KOPT-K1 (cell line): ENCODE data around the gene DNAI1.

Source experiments
- H3K27ac ChIP-seq: fragments of 200-600 bp; sonication (generic); 2 replicates; pipeline ENCODE4 v1.5.1; 2016; ENCODE audit warnings: antibody characterized with exemption, mild to moderate bottlenecking, low read depth, low read length; ENCODE audit not compliant: poor library complexity, severe bottlenecking
- H3K36me3 ChIP-seq: fragments of 200-600 bp; sonication (generic); 2 replicates; pipeline ENCODE4 v1.5.1; 2017; ENCODE audit warnings: antibody characterized with exemption, mild to moderate bottlenecking, low read length, moderate library complexity; ENCODE audit not compliant: insufficient read depth
- H3K9me3 ChIP-seq: fragments of 200-600 bp; sonication (generic); 2 replicates; pipeline ENCODE4 v1.5.1; 2017; ENCODE audit warnings: antibody characterized with exemption, low read length, mild to moderate bottlenecking; ENCODE audit not compliant: insufficient read depth, poor library complexity, severe bottlenecking

Gene DNAI1

DNA sequence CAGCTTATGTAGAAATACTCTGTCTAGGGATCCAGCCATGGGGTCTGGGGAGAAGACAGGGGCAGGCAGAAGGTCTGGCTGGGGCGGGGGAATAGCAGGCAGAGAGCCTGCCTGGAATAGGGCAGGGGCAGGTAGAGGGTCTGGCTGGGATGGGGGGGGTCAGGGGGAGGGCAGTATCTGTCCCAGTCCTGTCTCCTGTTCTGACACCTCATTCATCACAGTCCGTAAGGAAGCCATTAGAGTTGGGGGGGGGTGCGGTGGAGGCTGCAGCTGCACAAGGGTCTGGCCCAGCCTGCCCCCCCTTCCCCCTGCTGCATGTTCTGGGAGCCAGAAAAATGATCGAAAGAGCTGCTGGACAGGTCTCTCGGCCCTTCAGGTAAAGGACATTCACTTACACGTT, 98.3 kb downstream of the DNAI1 start:
- peaks cover 1% of the 10 kb centered on the region for H3K9me3 ChIP-seq
- no peaks in the 10 kb centered on the region for H3K36me3 ChIP-seq
- no peak overlapping the region for H3K27ac ChIP-seq

DNA sequence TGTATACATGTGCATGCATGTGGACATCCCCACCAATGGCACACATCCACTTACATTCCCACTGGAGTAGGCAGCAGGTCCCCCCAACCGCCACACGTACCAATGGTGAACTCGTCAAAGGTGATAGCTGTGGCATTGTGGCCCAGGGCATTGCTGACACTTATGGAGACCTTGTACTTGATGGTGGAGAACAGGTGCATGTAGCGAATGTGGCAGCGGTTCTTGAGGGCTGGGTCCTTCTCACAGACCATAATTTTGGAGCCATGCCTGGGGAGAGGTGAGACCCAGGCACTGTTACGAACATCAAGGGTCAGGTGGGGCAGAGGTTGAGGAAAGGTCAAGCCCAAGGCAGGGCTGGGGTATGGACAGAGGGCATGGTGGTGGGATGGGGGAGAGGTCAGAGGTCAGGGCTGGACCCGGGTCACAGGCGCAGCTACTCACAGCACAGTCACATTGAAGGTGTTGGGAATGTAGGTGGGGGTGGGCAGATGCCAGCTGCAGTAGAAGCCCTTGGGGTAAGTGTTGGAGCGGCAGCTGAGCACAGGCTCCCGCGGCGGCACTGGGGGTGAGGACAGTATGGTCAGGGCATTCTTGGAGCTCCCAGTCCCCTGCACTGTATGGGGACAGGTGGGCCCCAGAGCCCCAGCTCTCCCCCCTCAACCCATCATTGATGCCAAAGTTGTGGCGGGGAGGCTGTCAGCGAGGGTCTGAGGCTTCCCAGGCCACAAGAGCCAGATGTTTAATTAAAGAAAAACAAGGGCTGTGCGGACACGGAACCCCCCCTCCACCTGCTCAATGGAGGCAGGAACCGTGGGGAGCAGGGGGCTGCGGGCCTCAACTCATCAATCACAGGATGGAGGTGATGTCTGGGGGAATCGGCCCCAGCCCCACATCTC, 99.1 kb downstream of the DNAI1 start:
- Histone ChIP-seq H3K9me3 (peaks cover 4% of the 10 kb centered on the region), H3K27ac (no peak overlapping the region), H3K36me3 (no peaks in the 10 kb centered on the region)

DNA sequence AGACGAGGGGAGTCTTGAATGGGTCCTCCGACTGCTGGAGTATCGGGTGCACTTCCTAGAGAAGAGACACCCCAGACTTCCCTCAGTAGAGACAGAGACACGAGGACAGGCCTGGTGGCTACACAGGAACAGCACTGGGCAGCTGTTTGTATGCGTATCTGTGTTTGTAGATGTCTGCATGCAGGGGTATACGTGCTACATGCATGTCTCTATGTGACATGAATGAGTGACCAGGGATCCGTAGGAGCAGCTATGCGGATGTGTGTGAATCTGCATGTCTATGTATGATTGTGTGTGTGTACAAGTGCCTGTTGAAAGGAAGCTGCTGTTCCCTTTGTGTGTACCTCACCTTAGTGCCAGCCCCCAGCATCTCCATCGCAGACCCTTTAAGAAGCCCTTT, 99.8 kb downstream of the DNAI1 start:
- H3K9me3 ChIP-seq: peaks cover 4% of the 10 kb centered on the region
- H3K27ac ChIP-seq: no peak overlapping the region
- H3K36me3 ChIP-seq: no peaks in the 10 kb centered on the region

DNA sequence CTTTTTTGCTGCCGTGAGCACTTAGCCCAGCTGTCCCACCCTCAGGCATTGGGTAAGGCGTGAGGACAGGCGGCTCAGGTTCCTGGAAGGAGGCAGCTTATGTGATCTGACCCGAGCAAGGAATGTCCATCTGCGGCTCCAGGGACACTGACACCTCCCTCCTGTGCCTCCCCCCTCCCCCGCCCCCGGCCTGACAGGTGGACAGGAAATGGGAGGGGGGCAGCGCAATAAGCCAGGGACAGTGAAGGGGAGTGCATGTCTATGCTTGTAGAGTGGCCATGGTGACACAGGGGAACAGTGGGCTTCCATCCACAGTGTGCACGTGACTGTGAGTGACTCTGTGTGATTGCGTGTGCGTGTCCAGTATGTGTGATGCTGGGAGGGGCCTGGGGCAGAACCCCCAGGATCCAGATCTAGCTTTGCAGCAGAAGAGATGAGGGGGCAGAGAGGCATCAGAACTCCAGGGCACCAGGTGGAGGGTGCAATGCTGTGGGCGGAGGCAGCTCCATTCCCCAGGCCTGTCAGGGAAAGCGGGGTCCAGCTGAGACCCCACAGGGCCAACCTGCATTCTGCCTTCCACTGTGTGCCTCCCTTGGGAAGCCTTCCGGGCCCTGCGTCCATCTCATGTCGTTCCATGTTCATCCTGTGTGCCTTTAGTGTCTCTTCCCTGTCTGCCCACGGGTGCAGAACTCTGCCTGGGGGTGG, 100.5 kb downstream of the DNAI1 start:
- Histone ChIP-seq H3K27ac (no peak overlapping the region), H3K36me3 (no peaks in the 10 kb centered on the region), H3K9me3 (peaks cover 4% of the 10 kb centered on the region)

DNA sequence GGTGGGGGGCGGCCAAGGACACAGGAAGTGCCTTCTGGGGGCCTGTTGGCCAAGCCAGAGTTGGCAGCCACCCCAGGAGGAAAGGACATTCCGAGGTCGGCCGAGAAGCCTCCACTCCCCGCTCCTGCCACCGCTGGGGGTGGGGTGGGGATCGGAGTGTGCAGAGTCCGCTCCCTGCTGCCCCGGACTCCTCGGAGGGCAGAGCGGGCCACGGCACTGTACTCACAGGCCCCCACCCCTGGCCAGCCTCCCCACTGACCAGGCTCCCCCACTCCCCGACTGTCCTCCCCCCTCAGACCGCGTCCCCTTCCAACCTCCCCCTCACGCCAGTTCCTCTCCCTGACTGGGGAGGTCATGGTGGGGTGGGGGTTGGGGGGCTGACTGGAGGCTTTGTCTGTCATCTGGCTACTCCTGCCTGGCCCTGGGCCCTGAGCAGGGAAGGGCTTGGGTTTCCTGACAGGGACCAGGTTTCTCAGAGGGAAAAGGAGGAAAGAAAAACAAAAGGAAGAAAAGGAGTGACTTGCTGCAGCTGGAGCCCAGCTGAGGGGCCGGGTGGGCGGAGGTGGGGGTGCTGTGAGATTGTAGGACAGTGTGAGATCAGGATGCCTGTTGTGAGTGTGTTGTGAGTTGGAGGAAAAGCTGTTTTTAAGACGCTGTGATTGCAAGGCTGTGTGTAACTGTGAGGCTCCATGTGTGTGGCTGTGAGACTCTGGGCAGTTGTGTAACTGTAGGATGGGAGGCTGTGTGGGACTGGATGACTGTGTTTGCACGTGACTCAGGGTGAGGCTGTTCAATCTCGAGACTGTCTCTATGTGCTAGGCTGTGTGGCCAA, 101.2 kb downstream of the DNAI1 start:
- no peak overlapping the region for H3K27ac ChIP-seq
- peaks cover 4% of the 10 kb centered on the region for H3K9me3 ChIP-seq
- no peaks in the 10 kb centered on the region for H3K36me3 ChIP-seq

DNA sequence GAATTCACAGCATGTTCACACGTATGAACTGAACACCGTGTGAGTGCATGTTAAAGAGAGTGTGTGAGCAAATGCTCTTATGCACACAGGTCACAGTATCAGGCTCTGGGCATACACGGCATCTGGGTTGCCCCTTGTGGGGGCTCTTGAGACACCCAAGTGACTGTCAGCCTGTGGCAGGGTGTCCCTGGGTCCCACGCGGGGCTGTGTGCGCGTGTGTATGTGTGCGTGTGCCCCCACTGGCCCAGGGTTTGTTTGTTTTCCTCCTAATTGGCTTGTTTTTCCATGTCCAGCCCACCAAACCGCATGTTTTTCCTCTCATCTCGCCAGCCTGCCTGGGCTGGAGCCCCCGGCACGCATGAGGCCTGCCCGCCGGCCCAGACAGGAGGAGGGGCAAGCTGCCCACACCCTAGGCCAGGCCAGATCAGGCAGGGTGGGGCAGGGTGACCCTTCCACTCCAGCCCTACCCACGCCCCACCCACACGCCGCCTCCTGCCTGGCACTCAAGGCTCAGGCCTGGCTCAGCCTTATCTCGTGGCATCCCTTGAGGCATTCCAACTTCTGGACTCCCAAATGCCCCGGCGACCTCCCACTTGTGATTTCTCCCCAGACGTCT, 102.1 kb downstream of the DNAI1 start:
- Histone ChIP-seq H3K9me3 (peaks cover 4% of the 10 kb centered on the region), H3K27ac (no peak overlapping the region), H3K36me3 (no peaks in the 10 kb centered on the region)

DNA sequence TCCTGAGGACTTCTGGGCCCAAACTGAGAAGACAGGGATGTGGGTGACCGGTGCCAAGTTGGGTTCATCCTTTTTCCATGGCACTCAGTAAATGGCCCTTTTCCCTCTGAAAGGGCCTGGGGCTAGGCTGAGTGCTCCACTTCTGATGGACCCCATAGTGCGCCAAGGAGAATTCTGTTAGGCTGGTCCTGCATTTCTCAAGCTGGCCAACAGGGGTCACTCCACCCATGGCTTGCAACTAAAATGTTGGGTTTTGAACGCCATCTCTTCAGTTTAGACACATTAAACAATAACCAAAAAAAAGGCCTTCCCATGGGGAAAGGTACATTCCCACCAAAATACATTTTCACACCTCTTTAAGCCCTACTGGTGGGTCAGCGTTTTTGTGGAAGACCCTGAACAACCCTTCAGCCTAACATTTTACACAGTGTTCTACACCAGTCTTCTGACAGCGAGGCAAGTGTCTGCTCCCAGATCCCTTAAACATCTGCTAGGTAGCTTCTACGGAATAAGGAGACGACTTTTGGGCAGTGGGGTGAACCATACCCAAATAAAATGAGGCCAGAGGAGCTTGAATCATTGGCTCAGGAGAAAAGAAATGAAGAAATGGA, 103.6 kb downstream of the DNAI1 start:
- Histone ChIP-seq H3K36me3 (no peaks in the 10 kb centered on the region), H3K9me3 (peaks cover 4% of the 10 kb centered on the region), H3K27ac (no peak overlapping the region)

DNA sequence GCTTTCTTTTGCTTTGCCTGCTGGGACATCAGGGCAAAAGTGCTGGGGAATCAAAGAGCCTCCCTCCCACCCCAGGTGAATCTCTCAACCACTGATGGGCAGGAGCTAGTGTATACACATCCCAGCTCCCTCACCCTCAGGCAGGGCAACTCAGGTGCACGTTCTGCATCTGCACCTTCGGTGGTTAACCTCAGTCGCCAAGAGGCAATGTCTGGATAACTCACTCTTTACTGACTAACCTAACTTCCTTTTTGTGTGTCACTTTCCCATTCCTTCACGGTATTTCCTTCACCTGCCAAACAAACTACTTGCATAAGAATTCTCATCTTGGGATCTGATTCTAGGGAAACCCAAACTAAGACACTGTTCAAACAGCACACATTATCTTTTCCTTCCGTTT, 104.7 kb downstream of the DNAI1 start:
- peaks cover 4% of the 10 kb centered on the region for H3K9me3 ChIP-seq
- no peaks in the 10 kb centered on the region for H3K36me3 ChIP-seq
- H3K27ac ChIP-seq: no peak overlapping the region

DNA sequence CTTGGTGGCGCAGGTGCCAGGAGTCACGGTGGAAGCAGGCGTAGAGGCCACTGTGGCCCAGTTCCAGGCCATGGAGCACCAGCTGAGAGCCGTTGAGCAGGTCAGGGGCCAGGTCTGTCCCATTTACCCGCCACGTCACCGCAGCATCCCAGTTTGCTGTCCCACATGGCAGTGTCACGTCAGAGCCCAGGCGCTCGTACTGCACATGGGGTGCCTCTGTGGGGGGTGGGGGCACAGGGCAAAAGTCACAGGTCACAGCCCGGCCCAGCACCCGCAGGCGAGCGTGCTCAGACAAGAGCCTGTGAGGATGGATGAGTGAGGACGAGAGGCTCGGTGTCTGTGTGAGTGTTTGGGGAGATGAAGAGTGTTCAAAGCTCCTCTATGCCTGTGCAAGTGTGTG, 106.0 kb downstream of the DNAI1 start:
- H3K36me3 ChIP-seq: no peaks in the 10 kb centered on the region
- peaks cover 4% of the 10 kb centered on the region for H3K9me3 ChIP-seq
- H3K27ac ChIP-seq: no peak overlapping the region

DNA sequence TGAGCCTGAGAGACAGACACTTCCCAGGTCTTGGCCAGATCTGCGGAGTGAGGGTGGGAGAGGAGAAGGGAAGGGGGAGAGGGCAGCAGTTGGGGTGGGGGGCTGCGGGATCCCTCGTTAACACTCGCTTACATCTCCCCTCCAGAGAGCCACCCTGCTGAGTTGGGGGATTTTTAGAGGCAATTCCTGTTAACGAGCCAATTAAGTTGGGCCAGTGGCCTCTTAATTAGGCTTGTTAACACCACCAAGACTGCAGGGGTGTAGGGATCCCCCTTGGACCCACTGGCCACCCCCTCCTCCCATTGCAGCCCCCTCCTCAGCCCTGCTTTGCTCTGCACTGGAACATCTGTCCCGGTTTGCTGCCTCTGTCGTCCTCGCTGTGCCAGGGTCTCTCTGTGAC, 107.3 kb downstream of the DNAI1 start:
- Histone ChIP-seq H3K36me3 (no peaks in the 10 kb centered on the region), H3K9me3 (peaks cover 4% of the 10 kb centered on the region), H3K27ac (no peak overlapping the region)

DNA sequence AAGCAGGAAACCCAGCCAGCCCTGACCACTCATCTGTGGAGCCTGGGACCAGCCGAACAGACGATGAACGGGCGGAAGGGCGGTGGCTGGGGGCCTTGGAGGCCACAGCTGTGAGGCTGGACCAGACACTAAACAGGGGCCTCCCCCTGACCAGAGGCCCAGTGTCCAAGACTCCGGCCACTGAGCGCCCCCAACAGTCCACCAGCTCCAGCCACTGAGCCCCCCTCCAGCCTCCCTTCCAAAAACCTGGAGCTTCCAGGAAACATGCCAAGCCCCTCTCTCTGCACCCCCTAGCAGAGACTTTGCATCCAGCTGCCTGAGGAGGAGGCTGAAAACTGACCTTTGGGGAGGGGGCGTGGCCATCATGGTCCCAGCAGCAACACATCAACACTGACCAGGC, 107.7 kb downstream of the DNAI1 start:
- Histone ChIP-seq H3K27ac (no peak overlapping the region), H3K9me3 (peaks cover 4% of the 10 kb centered on the region), H3K36me3 (no peaks in the 10 kb centered on the region)

DNA sequence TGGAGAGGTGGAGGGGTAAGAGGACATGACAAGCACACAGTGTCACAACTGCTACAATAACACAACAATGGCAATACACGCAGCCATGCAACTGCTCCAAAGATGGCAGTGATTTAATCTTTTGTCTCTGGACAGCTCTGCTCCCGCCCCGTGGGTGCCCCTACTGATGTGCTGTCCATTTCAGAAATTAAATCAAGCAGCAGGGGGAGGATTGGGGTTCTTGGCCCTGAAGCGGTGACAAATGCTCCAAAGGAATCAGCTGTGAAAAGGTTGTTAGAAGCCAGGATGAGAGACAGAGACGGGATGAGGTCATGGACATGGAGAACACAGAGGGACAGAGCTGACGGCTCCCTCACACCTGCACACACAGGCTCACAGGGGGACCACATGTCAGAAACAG, 108.4 kb downstream of the DNAI1 start:
- Histone ChIP-seq H3K27ac (no peak overlapping the region), H3K9me3 (peaks cover 2% of the 10 kb centered on the region), H3K36me3 (no peaks in the 10 kb centered on the region)

DNA sequence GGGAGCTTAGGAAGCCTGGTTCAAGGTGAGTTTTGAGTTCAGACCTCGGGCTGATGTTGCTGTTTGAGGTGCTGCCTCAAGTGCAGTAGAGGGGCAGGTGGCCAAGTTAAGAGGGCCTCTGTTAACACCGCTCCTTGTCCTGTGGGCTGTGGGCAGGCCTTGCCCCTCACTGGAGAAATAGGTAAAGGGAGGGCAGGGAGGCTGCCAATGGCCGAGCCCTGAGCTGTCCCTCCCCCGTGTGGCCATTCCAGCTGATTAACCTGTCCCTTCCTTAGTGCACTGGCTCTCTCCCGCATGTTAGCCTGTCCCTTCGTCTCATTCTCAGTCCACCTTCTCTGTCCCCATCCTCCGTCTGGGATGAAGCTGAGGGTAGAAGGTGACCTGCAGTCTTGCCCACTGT, 109.5 kb downstream of the DNAI1 start:
- Histone ChIP-seq H3K36me3 (no peaks in the 10 kb centered on the region), H3K27ac (no peak overlapping the region), H3K9me3 (no peaks in the 10 kb centered on the region)

DNA sequence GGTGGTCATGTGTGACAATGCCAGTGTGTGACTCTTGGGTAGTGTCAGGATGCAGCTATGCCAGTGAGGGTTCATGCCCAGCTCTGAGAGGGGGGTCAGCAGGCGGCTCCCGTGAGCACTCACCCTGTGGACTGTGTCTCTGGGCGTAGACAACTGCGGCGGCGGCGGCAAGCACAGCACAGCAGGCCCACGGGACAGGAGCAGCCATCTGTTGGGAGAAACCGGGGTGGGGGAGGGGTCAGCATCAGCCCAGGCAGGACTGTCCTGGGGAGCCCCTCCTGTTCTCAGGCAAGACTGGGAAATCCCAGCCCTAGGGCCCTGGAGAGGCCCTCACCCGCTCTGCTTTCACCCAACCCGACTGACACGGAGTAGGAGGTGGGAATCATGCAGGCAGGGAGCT, 110.2 kb downstream of the DNAI1 start:
- no peak overlapping the region for H3K27ac ChIP-seq
- H3K9me3 ChIP-seq: no peaks in the 10 kb centered on the region
- no peaks in the 10 kb centered on the region for H3K36me3 ChIP-seq
